ENCODE results near the gene LRRC8E. TPM values are rescaled to one million over a fixed set of nuclear protein-coding genes. Genes with fewer than 3 reads are reported as not detected.

The LRRC8E gene
- total RNA-seq, 1 experiment from 2014 or later = 18.1 TPM

GRCh38 chr19:7839476-7839875, 48.8 kb upstream of the LRRC8E start (continued):
- no peak for TF ChIP-seq EZH2phosphoT487 (IDR thresholded peaks at IDR 0.05; ENCODE audit: borderline replicate concordance)
- TF ChIP-seq TCF7L2 (IDR thresholded peaks at IDR 0.05; ENCODE audit: borderline replicate concordance, extremely low read depth, insufficient read depth, insufficient read length) = no peak
- no peak for TF ChIP-seq ZFX (IDR thresholded peaks at IDR 0.05)
- no peak for TF ChIP-seq SIN3A (IDR thresholded peaks at IDR 0.05; ENCODE audit: low read depth)

- no peaks in the 10 kb centered on the region for H3K36me3 ChIP-seq (ENCODE audit: control insufficient read depth in 1 of 2, insufficient read depth in 2 of 2, low read length in 2 of 2)
- TF ChIP-seq ELF1 (IDR thresholded peaks at IDR 0.05; ENCODE audit: borderline replicate concordance, low read depth) (no peak), YY1 (IDR thresholded peaks at IDR 0.05; ENCODE audit: extremely low read depth, insufficient replicate concordance, low read depth, low read length) (no peak), SIN3A (IDR thresholded peaks at IDR 0.05; ENCODE audit: low read depth) (no peak), JUND (IDR thresholded peaks at IDR 0.05) (no peak), ATF3 (IDR thresholded peaks at IDR 0.05) (no peak), REST (IDR thresholded peaks at IDR 0.05; ENCODE audit: low read depth) (no peak), POLR2AphosphoS5 (IDR thresholded peaks at IDR 0.05; ENCODE audit: low read depth, low read length) (no peak), EGR1 (IDR thresholded peaks at IDR 0.05; ENCODE audit: low read depth) (no peak), ZFX (IDR thresholded peaks at IDR 0.05) (no peak), POLR2A (IDR thresholded peaks at IDR 0.05; ENCODE audit: borderline replicate concordance, extremely low read depth, insufficient read depth, insufficient read length) (no peak), ZNF274 (IDR thresholded peaks at IDR 0.05; ENCODE audit: low read depth, low read length) (no peak), EZH2phosphoT487 (IDR thresholded peaks at IDR 0.05; ENCODE audit: borderline replicate concordance) (no peak), EZH2 (IDR thresholded peaks at IDR 0.05) (no peak)
- TF ChIP-seq, protein P1, sequence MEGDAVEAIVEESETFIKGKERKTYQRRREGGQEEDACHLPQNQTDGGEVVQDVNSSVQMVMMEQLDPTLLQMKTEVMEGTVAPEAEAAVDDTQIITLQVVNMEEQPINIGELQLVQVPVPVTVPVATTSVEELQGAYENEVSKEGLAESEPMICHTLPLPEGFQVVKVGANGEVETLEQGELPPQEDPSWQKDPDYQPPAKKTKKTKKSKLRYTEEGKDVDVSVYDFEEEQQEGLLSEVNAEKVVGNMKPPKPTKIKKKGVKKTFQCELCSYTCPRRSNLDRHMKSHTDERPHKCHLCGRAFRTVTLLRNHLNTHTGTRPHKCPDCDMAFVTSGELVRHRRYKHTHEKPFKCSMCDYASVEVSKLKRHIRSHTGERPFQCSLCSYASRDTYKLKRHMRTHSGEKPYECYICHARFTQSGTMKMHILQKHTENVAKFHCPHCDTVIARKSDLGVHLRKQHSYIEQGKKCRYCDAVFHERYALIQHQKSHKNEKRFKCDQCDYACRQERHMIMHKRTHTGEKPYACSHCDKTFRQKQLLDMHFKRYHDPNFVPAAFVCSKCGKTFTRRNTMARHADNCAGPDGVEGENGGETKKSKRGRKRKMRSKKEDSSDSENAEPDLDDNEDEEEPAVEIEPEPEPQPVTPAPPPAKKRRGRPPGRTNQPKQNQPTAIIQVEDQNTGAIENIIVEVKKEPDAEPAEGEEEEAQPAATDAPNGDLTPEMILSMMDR (IDR thresholded peaks at IDR 0.05 in 2 of 3, conservative IDR thresholded peaks at IDR 0.05 in 1 of 3; ENCODE audit: borderline replicate concordance in 1 of 3, insufficient read depth in 1 of 3, low read depth in 2 of 3, low read length in 2 of 3) = no peak
- intact Hi-C loops (cut with micrococcal nuclease) = no loop called here
- H4K20me1 ChIP-seq (ENCODE audit: insufficient read depth) = no peaks in the 10 kb centered on the region
- H3K4me1 ChIP-seq (ENCODE audit: control insufficient read depth in 1 of 2, insufficient read depth in 2 of 2, low read length in 2 of 2) = peaks cover 23 to 48% of the 10 kb centered on the region in 2 experiments
- DNase-seq (ENCODE audit: low read depth, low spot score) = no peak
- ChIA-PET RAD21 (ENCODE audit: low non-redundant PET in 1 of 2, low total read pairs in 2 of 2, uncharacterized antibody in 2 of 2, unreplicated experiment in 2 of 2) (no interaction called here), POLR2A (no interaction called here), CTCF (no interaction called here)
- no peak overlapping the region for H3K27ac ChIP-seq (ENCODE audit: low read depth, low read length)
- H3K4me2 ChIP-seq (ENCODE audit: low read length) = no peak overlapping the region
- no TSS peak for BruUV-seq (replicated peaks)
- H3K9me2 ChIP-seq (ENCODE audit: insufficient read depth) = no peaks in the 10 kb centered on the region
- H2AFZ ChIP-seq (ENCODE audit: low read depth, low read length, poor library complexity, severe bottlenecking) = no peak overlapping the region
- no peaks in the 10 kb centered on the region for H3K27me3 ChIP-seq (ENCODE audit: insufficient read depth, low read length)
- H3K4me3 ChIP-seq (replicated peaks in 1 of 2; ENCODE audit: low read depth in 1 of 2, low read length in 2 of 2) = no peak overlapping the region
- no peaks in the 10 kb centered on the region; a peak in 1 of 4 replicates for H3K9me3 ChIP-seq (ENCODE audit: control insufficient read depth in 1 of 2, insufficient read depth in 1 of 2, low read depth in 1 of 2, low read length in 2 of 2)
- ATAC-seq = no peak
- H3K79me2 ChIP-seq (ENCODE audit: insufficient read depth, low read length) = no peaks in the 10 kb centered on the region
- H3K9ac ChIP-seq (ENCODE audit: low read length) = no peak overlapping the region
These were observed 47.7 kb upstream of the LRRC8E start for GRCh38 chr19:7840629-7841028.

Data from HCT116 (cell line).